NCI-H1694 (cell line): ENCODE results near the gene TMOD2.

Experiments
- DNase-seq: peaks from one replicate; lab custom pipeline; 2025; lab: John Stamatoyannopoulos, UW

The TMOD2 gene

GRCh38 chr15:51825698-51826097, 74.3 kb downstream of the TMOD2 start:
- DNase-seq, result no peak

GRCh38 chr15:51828621-51829375, 77.4 kb downstream of the TMOD2 start:
- no peak for DNase-seq

- DNase-seq, result peak; percentile 56
Observed at GRCh38 chr15:51829376-51830275, 78.2 kb downstream of the TMOD2 start, which contains the start of gene TMOD3. TSS of gene TMOD3 (plus strand) at chr15:51829653. CDS start at chr15:51862885, 33,232 bp downstream.

DNA sequence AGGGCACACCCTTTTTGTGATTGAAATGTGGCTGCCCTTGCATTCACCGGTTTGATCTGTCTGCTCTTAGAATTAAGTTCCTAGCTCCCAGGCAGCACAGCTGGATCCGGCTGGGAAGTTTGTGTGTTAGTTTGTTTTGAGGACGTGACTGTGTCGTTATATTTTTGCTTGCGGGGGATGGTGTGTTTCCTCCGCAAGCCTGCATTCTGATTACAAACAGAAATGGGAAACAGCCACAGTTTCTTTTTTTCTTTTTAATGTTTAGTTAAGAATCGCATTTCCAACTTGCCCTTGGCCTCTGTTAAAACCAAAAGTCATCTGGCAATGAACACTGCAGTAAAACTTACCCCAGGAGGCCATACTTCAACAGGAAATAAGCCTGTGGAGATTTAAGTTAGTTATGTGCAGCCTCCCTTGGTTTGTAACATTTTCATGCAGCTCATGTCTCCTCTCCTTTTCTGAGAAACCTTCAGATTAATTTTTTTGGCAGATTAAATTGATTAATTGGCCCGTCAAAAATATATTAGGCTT, 78.9 kb downstream of the TMOD2 start:
- no peak for DNase-seq

DNA sequence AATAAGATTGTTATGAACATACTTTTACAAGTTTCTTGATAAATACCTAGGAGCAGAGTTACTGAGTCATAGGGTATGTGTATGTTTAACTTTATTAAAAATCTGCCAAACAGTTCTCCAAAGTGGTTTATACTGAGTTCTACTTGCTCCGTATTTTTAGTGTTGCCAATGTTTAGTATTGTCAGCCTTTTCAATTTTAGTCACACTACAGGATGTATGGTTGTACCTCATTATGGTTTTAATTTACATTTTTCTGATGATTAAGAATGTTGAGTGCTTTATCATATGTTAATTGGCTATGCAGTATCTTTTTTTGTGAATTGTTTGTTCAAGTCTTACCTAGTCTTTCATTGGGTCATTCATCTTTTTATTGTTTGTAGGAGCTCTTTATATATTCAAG, 82.4 kb downstream of the TMOD2 start:
- no peak for DNase-seq

DNA sequence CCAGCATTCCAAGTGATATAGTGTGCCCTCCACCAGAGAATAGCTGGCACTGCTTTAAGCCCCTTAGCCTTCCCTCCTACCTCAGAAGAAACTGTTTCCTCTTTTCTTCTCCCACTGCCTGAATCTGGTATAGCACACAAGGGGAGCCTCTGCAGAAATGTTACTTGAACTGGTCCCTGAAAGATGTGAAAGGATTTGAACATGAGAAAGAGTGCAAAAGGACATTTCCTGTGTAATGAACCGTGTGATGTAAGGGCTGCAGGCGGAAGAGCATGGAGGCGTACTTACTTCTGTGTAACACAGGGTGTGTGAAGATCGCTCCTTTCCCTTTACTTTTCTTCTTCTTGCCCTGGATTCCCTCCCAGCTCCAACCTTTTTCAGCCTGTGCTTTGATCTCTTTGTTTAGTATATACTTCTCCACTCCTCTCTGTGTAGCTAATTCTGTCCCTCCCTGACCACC, 86.4 kb downstream of the TMOD2 start:
- no peak for DNase-seq

DNA sequence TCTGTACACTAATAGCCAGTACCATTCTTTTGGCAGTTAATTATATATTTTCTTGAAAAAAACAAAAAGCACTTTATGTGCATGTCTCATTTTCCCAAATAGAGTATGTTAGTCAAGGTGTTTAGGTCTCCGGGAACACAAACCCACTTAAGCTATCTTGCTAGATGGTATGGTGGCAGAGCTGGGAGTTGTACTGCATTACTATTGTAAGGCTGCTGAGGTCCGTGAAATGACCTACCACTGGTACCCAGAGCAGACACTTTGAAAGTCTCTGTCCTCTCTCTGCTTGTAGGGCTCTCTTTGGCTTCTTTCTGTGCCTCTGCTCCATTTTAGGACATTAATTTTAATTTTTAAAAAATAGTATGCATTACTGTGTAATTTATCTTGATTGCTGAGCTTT, 86.9 kb downstream of the TMOD2 start:
- DNase-seq, result no peak

DNA sequence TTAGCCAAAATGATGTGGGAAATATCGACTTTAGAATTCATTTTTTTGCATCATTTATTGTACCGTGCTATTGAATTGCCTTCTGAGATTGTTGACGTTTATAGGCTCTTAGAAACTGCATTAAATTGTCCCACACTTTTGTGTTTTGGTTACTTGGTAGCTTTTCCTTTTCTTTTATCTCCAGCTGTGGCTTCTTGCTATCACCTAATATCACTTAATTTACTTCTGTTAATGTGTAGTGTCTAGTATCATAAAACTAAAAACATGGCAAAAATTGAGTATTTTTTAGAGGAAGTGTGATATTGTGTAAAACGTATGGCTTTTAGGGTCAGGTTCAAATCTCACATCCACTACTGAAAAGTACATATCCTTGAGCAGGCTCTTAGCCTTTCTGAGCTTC, 89.3 kb downstream of the TMOD2 start:
- DNase-seq, result no peak

- DNase-seq, result no peak
Observed at GRCh38 chr15:51841406-51842040, 90.1 kb downstream of the TMOD2 start.

- DNase-seq, result no peak
Observed at GRCh38 chr15:51842265-51842664, 90.9 kb downstream of the TMOD2 start.

DNA sequence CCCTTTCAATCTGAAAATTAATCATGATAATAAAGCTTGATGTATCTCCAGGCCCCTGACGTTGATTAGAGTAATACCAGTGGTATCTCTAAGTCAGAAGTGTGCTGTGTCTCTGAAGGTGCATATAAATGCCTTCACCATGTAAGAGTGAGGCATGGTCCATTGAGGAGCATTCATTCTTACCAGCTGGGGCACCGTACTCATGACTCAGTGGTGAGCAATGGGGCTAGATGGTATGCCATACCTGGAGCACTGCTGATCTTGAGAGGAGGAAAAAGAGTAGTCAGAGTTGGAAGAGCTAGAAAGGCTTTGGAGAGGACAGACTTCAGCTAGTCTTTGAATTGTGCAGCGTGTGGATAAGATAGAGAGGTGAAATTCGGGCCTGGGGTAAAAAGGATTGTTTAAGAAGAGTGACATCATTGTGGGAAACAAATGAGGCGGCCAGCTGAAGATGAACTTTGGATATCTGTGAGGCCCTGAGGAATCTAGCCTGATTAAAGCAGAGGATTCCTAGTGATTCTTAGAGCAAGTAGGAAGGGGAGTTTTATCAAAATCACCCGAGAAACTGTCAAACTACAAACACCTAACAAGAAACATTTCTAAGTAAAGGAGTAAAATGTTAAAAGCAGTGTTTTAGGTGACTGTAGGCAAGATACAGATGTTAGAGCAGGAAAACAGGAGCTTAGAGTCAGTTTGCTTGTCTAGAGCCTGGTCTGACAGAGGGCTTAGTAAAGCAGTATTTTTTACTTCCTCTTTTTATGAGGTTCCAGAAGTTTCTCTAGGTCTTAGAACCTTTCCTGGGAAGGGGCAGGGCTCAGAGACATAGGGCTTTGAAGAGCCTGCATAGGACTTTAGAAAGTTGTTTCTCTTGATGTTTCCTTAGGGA, 91.7 kb downstream of the TMOD2 start:
- DNase-seq, result no peak

GRCh38 chr15:51844747-51845426, 93.5 kb downstream of the TMOD2 start:
- no peak for DNase-seq

- DNase-seq, result no peak
Observed at GRCh38 chr15:51846066-51846462, 94.7 kb downstream of the TMOD2 start.

DNA sequence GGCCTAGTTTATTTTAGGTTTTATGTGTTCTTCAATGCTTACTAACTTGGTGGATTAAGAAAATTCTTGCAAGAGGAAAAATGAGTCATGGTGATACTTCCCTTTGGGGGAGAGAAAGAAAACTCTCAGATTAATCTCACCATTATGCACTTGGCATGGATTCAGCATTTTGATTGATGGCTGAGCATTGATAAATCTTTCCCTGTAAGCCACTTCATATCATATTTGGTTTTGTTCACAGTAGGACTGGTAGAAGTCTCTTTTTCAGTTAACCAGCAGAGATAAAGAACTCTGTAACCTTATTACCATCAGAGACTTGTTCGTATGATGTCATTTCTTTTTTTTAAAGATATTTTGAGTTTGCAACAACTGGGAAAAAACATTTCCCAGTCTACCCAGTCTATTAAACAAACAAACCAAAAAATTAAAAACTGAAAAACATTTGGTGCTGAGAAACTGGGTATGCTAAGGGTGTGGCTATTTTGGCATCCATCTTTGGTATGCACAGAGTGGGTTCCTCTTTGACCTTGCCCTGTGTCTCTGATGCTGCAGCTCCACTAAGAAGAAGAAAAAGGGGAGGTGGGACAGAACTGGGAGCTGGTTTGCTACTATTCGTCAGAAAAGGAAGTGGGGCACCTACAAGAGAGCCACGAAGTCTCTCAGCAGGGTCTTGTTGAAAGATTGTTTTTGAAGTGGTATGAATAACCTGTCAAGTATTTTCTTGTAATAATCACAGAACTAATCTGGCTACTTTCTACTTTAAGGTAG, 95.2 kb downstream of the TMOD2 start:
- no peak for DNase-seq

DNA sequence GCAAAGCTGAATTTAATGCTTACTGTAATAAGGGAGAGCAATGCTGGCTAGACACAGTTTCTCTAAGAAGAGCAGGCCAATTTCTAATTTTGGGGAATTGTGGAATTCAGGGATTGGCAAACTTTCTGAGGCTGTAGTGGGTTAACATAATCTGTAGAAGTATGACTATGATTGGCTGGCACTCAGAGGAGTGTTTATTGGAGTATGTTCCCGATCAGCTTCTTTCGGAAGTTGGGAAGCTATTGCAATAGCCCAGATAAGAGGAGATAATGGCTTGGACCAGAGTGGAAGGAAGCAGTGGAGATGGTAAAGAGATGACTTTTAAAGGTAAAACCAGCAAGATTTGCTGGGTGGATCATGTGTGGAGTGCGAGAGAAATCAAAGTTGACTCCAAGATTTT, 97.4 kb downstream of the TMOD2 start:
- no peak for DNase-seq

DNA sequence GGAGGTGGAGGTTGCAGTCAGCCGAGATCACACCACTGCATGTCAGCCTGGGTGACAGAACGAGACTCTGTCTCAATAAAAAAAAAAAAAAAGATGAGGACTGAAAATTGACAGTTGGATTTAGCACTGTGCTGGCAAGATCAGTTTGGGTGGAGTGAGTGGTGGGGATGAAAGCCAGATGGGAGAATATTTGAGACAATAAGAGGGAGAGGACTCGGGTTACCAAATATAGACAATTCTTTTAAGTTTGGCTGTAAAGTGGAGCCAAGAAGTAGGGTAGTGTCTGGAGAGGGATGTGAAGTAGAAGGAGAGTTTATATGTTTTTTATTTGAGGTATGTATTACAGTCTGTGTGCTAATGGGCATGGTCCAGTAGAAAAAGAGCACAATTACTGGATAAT, 98.5 kb downstream of the TMOD2 start:
- no peak for DNase-seq

GRCh38 chr15:51853998-51854397, 102.6 kb downstream of the TMOD2 start:
- no peak for DNase-seq

- DNase-seq, result no peak
Observed at GRCh38 chr15:51855612-51856011, 104.2 kb downstream of the TMOD2 start.

DNA sequence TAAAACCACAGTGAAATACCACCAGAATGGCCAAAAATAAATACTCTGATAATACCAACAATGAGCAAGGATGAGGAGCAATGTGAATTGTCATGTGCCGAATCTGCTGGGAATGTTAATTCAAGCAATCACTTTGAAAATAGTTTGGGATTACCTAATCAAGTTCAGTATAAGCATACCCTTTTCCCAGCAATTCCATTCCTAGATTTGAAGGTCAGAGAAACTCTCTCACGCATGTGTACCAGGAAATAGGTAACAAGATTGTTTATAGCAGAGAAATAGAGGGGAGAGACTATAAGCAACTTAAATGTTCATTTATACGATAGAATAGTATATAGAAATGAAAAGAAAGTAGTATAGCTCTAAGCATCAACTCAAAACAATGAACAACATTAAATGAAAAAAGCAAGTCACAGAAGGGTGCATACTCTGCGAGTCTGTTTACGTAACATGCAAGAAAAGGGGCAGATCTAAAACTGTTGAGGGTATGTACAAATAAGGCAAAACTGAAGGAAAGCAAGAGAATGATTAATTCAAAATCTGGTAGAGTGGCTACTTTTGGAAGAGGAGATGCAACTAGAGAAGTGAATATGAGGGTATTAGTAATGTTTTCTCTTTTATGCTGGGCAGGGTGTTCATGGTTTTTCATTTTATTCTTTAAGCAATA, 105.5 kb downstream of the TMOD2 start:
- DNase-seq, result no peak
